Bronchial epithelial cell (primary cell): Measurements from ENCODE around the gene MYRF. TPM values are rescaled to one million over a fixed set of nuclear protein-coding genes. Genes with fewer than 3 reads are reported as not detected.

Experiments used
- DNase-seq: peaks from one replicate; pipeline ENCODE4 v3.0.0-alpha.2; 2010; ENCODE audit warnings: low read depth
- FAIRE-seq: peaks from 2 replicates; lab custom pipeline; 2011; peaks lifted over from hg19 to GRCh38; lab: Jason Lieb, UNC
- H3K27me3 ChIP-seq: 2 replicates; pipeline ENCODE4 v1.5.1; 2011; ENCODE audit warnings: low read length; ENCODE audit not compliant: control insufficient read depth, insufficient read depth
- H3K36me3 ChIP-seq: 2 replicates; pipeline ENCODE4 v1.5.1; 2011; ENCODE audit warnings: low read length; ENCODE audit not compliant: control insufficient read depth, insufficient read depth
- H3K4me3 ChIP-seq: 2 replicates; pipeline ENCODE4 v1.5.1; 2011; ENCODE audit warnings: mild to moderate bottlenecking, low read depth, low read length, control low read depth
- CTCF ChIP-seq: IDR thresholded peaks from 2 replicates; pipeline ENCODE4 v1.5.1; 2011; ENCODE audit warnings: mild to moderate bottlenecking, moderate library complexity, low read length, control low read depth, inconsistent platforms; ENCODE audit not compliant: insufficient read depth, severe bottlenecking
- total RNA-seq: library from RNA; depleted of rRNA; stranded (reverse); fragments of >200 nt; gene quantifications from 2 replicates; pipeline ENCODE4 v1.2.1, GENCODE V29; 2014

MYRF gene
- total RNA-seq, 1 donor from 2014 or later: under 0.01 TPM

GRCh38 chr11:61814958-61815789, 62.7 kb downstream of the MYRF start:
- Histone ChIP-seq H3K36me3 (peaks cover 3% of the 10 kb centered on the region), H3K27me3 (no peaks in the 10 kb centered on the region), H3K4me3 (peak overlapping the region; percentile 63)
- TF ChIP-seq CTCF: no peak
- peak; percentile 75 for DNase-seq
- FAIRE-seq: no peak

- H3K4me3 ChIP-seq: peak overlapping the region; percentile 63
- DNase-seq (peak; percentile 84), FAIRE-seq (no peak)
- no peak for TF ChIP-seq CTCF
- H3K27me3 ChIP-seq: no peaks in the 10 kb centered on the region
- peaks cover 1% of the 10 kb centered on the region for H3K36me3 ChIP-seq
Measured at GRCh38 chr11:61815790-61816735, 63.6 kb downstream of the MYRF start.

- peak within 1 kb of the TSS; percentile 63 for H3K4me3 ChIP-seq
- H3K27me3 ChIP-seq: no peaks in the 10 kb centered on the region
- TF ChIP-seq CTCF: peak; percentile 79
- H3K36me3 ChIP-seq: peaks cover 1% of the 10 kb centered on the region
- DNase-seq (peak; percentile 75), FAIRE-seq (no peak)
Measured at GRCh38 chr11:61816736-61817455, 64.5 kb downstream of the MYRF start, which contains the start of gene FADS1. Gene FADS1, minus strand, starts transcription at chr11:61817003. Its CDS starts 74 bp downstream, at chr11:61816929.

GRCh38 chr11:61817471-61818202, 65.2 kb downstream of the MYRF start:
- Histone ChIP-seq H3K27me3 (no peaks in the 10 kb centered on the region), H3K4me3 (no peak overlapping the region), H3K36me3 (no peaks in the 10 kb centered on the region)
- no peak for TF ChIP-seq CTCF
- FAIRE-seq: no peak
- no peak for DNase-seq

- FAIRE-seq: no peak
- peak; percentile 94 for DNase-seq
Measured at GRCh38 chr11:61820174-61820573, 67.7 kb downstream of the MYRF start.

More at GRCh38 chr11:61820174-61820573, 67.7 kb downstream of the MYRF start:
- no peaks in the 10 kb centered on the region for H3K36me3 ChIP-seq
- TF ChIP-seq CTCF: no peak
- no peaks in the 10 kb centered on the region for H3K27me3 ChIP-seq
- no peak overlapping the region for H3K4me3 ChIP-seq
